SKM-1 treated with dmso at 0.1 percent for 144 hours (cell line): Measurements from ENCODE around the gene ELMO1.
A peak's percentile ranks its signal among the peaks of the same experiment; 100 is the strongest.

Experiments
- DNase-seq: peaks from one replicate; lab custom pipeline; 2025; ENCODE audit not compliant: unreplicated experiment; lab: John Stamatoyannopoulos, UW

Gene ELMO1

GRCh38 chr7:37376386-37376785 lies 72.3 kb downstream of the ELMO1 start:
- DNase-seq: no peak

GRCh38 chr7:37372750-37373149 lies 75.9 kb downstream of the ELMO1 start:
- DNase-seq: no peak

- no peak for DNase-seq
Observed at GRCh38 chr7:37371755-37372154, 76.9 kb downstream of the ELMO1 start.

DNA sequence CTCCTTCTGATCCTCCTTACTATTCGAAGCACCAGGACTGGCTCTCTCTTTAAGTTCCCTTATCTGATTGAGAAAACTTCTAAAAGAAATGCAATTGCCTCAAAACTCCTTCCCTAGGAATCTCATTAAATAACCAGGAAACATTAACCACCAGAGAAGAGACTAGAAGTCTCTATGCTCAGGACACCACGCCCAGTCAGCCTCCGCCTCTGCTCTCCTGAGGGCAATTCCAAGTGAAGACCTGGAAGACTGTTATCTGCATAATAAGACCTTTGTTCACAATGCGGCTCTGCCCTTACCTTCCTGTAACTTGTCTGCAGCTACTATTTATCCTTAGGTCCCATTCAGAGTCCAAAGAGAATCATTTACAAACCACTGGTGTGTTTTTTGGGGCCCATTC lies 78.8 kb downstream of the ELMO1 start:
- DNase-seq: no peak

DNA sequence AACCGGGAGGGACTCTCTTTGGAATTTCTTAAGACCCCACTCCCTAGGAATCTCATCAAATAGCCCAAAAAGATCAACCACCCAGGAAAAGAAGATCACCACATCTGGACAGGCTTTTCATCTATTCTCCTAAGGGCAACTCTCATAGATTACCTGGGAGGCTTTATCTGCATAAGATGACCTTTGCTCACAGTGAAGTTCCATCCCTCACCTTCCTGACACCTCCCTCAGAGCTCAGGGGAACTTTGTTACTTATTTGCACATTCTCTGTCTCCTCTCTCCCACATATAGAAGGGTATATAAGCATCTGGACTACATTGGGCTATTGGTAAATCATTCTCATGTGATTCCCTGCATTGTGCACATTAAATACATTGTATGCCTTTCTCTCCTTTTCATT lies 80.1 kb downstream of the ELMO1 start:
- DNase-seq: no peak

GRCh38 chr7:37367010-37367409 lies 81.7 kb downstream of the ELMO1 start:
- no peak for DNase-seq

- no peak for DNase-seq
Observed at GRCh38 chr7:37366445-37366844, 82.2 kb downstream of the ELMO1 start.

DNA sequence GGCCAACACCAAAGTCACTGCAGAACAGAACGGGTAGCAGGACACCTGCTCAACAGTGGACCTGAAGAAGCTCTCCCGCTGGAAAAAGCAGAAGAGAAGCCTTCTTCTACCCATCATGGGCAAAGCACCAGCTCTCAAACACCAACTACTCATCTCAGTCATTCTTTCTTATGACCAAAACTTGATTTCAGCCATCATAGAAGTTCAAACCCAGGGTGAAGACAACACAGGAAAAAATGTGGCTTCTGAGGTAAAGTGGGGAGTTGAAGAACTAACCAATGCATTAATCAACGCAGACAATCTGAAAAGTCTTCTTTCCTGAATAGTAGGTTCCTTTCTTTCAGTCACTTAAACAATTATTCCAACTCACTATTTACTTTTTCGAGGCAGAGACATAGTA lies 83.3 kb downstream of the ELMO1 start:
- DNase-seq: no peak

DNA sequence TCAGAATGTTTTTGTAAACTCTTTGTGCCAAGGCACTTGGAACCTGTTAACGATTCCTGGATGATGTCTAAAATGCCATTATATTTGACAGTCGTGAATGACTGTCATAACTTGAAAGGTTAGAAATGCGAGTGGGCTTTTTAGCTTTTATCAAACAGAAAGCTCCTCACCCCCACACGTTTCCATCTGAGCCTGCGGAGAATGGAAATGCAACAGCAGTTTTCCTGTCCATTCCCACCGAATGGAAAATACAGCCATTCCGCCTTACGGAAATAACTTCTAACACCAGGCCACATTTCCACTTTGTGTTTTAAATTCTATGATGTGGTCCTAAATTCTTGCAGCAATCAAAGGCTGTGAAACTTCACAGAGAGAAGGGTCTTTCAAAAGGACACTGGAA lies 83.8 kb downstream of the ELMO1 start:
- DNase-seq: no peak

- no peak for DNase-seq
Observed at GRCh38 chr7:37363536-37364491, 84.8 kb downstream of the ELMO1 start.

- no peak for DNase-seq
Observed at GRCh38 chr7:37362802-37363201, 85.9 kb downstream of the ELMO1 start.

GRCh38 chr7:37360484-37360883 lies 88.2 kb downstream of the ELMO1 start:
- DNase-seq: no peak

- no peak for DNase-seq
Observed at GRCh38 chr7:37359662-37360444, 88.8 kb downstream of the ELMO1 start.

DNA sequence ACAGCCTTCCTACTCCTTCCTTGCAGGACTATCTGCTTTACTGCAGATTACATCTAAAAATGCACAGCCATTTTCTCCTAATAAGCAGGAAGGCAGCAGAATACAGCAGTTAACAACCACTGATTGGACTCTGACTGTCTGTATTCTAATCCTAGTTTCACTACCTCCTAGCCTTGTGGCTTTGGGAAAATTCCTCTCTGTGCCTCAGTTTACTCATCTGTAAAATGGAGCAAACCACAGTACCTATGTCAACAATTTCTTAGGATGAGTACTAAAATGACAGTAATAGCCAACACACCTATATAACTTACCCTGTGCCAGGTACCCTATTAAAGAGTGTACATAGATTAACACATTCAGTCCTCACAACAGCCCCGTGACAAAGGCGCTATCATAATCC lies 89.5 kb downstream of the ELMO1 start:
- DNase-seq: no peak

- DNase-seq: no peak
Observed at GRCh38 chr7:37357637-37357996, 91.0 kb downstream of the ELMO1 start.

DNA sequence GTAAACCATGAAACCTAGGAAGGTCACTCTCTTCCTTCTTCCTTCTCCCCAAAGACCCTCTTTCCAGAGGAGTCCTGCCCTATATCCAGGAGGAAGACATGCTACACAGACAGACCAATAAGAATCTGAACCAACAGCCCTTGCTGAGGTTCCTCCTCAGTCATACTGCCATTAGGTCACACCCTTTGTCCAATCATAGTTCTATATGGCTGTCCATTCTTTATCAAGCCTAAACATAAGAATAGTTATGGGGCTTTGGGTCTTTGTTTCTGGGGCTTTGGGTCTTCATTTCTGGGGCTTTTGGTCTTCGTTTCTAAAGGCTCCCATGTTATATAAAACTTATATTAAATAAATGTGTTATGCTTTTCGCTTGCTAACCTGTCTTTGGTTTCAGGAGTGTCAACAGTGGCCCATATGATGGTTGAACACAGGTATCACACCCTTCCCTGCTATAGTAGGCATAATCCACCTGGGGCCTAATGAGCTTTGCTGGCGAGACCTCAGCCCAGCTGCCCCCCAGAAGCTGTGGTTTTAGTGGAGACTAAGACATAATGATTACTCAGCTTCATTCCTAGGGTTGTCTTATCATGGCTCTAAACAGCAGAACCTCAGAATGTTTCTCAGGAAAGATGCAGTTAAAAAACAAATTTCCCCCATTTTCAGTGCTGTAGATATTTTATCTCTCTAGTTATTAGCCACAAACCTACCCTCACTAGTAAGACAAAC lies 91.6 kb downstream of the ELMO1 start:
- no peak for DNase-seq

DNA sequence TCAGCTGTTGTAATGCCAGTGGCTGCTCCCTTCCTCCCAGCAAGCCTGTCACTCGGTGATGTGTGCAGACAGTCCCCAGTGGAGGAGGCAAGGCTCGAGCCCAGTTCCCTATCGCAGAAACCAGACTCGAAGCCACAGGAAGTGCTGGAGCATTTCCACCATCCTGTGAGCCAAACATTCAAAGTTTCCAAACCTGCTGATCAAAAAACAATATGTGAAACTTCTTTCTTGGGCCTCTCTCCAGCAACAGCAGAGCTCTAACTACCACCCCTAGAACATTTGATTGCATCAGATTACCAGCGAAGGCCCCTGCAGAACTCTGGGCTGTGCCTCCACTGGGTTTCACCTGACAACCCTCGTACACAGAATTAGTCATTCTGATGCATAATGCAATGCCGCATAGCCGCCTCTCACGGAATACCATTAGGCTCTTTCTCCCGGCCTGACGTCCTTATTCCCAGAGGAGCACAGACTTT lies 94.0 kb downstream of the ELMO1 start:
- DNase-seq: peak; percentile 85

GRCh38 chr7:37353949-37354655 lies 94.6 kb downstream of the ELMO1 start:
- no peak for DNase-seq

- DNase-seq: no peak
Observed at GRCh38 chr7:37352974-37353948, 95.4 kb downstream of the ELMO1 start.
